Measurements from ENCODE around the gene CNKSR2.

GRCh38 chrX:21394792-21395191, 20.6 kb downstream of the CNKSR2 start:
- no peak for TF ChIP-seq CTCF (IDR thresholded peaks at IDR 0.05)
- no peak for TF ChIP-seq POLR2A (IDR thresholded peaks at IDR 0.05)

Measured in lower leg skin (tissue), 3 donors.